ENCODE results near the gene COPA.

COPA gene

DNA sequence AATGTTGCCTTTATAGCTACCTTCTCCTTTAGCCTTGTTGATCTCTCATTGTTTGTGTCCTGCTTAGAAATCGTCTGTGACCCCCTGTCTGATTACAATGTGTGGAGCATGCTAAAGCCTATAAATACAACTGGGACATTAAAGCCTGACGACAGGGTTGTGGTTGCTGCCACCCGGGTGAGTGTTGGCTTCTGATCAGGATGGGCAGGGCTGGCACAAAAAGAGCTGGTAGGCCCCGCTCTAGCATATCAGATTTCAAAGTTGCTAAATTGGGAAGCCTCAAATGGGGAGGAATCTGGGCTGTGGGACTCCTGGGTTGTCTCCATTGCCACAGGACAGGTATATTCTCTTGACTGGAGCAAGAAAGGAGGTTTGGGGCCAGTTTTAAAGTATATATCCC, 8.6 kb upstream of the COPA start:
- TF ChIP-seq, protein P1, sequence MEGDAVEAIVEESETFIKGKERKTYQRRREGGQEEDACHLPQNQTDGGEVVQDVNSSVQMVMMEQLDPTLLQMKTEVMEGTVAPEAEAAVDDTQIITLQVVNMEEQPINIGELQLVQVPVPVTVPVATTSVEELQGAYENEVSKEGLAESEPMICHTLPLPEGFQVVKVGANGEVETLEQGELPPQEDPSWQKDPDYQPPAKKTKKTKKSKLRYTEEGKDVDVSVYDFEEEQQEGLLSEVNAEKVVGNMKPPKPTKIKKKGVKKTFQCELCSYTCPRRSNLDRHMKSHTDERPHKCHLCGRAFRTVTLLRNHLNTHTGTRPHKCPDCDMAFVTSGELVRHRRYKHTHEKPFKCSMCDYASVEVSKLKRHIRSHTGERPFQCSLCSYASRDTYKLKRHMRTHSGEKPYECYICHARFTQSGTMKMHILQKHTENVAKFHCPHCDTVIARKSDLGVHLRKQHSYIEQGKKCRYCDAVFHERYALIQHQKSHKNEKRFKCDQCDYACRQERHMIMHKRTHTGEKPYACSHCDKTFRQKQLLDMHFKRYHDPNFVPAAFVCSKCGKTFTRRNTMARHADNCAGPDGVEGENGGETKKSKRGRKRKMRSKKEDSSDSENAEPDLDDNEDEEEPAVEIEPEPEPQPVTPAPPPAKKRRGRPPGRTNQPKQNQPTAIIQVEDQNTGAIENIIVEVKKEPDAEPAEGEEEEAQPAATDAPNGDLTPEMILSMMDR (conservative IDR thresholded peaks at IDR 0.05) = no peak
- no peak overlapping the region for H3K27ac ChIP-seq

DNA sequence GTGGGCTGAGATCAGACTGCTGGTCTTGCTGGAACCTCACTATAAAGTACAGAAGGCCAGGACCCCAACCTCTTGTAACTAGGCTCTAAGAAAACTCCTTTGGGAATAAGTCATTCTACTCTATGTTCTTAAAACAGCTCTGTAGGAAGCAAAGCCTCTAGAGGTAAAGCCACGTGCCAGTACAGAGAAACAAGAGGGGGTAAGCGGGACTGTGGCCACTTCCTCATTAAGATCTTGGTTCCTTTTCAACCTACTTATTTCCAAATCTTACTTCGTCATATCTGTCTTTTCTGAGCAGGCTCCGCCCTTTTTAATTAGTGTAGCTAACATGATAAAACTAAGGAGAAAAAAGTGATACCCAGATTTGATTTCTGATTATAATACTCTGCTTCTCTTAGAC, 3.9 kb upstream of the COPA start:
- TF ChIP-seq, protein P1 (conservative IDR thresholded peaks at IDR 0.05) = no peak
- no peak overlapping the region for H3K27ac ChIP-seq

DNA sequence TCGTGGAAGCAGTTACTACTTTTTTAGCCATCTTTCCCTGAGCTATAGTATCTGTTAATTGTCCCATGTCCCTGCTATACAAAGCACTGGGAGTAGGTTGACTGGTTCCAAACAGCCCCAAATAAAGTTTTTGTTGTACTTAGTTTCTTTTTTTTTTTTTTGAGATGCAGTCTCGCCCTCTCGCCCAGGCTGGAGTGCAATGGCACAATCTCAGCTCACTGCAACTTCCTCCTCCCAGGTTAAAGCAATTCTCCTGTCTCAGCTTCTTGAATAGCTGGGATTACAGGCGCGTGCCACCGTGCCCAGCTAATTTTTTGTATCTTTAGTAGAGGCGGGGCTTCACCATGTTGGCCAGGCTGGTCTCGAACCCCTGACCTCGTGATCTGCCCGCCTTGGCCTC, 3.4 kb upstream of the COPA start:
- no peak overlapping the region for H3K27ac ChIP-seq
- TF ChIP-seq, protein P1 (conservative IDR thresholded peaks at IDR 0.05) = no peak

DNA sequence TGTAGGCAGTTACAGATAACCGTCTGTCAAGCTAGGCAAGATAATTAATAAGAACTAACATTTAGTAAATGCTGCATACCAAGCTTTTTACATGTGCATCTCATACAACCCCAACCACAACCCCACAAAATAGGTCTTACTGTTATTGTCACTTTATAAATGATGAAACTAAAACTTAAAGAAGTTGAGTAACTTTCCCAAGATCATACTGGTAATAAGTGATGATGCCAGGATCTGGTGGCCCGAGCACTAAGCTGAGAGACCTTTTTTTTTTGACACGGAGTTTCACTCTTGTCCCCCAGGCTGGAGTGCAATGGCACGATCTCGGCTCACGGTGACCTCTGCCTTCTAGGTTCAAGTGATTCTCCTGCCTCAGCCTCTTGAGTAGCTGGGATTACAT, 1.9 kb upstream of the COPA start:
- H3K27ac ChIP-seq = no peak overlapping the region
- TF ChIP-seq, protein P1 (conservative IDR thresholded peaks at IDR 0.05) = no peak

DNA sequence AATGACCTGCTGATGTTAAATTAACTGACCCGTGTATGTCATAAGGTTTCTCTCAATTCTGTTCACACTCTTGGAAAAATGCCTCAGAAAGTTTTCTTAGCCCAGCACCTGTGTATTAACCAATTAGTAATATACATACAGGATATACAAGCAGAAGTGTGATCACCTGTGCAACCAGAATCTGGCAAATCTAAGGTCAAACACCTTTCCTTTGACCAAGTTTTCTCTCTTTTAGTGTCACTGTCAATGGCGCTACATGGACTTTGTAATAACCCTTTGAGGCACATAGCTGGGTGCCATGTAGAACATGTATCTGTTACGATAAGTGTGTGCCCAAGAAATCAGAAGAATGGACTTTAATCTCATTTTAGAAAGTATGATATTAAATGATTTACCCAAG, 1.2 kb upstream of the COPA start:
- H3K27ac ChIP-seq = no peak overlapping the region; the same call in 1 of the 2 replicates
- TF ChIP-seq, protein P1 (conservative IDR thresholded peaks at IDR 0.05) = no peak

DNA sequence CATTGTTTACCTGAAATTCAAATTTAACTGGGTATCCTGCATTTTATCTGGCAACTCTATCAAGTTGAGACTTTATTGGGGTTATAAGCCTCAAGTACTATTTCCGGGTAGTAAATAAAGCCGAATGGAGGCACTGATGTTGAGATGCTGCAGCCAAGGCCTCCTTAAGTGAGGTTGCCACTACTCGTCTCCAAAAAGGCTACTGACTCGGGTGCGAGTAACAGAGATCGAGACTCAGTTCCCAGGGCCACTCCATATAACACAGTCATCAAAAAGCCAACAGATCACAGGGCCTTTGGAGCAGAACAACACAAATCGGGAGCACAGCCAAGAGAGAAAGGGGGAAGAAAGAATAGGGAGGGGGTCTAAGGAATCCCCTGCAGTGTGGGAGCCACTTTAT, 524 bp downstream of the COPA start:
- H3K27ac ChIP-seq = peak overlapping the region; percentile 84

DNA sequence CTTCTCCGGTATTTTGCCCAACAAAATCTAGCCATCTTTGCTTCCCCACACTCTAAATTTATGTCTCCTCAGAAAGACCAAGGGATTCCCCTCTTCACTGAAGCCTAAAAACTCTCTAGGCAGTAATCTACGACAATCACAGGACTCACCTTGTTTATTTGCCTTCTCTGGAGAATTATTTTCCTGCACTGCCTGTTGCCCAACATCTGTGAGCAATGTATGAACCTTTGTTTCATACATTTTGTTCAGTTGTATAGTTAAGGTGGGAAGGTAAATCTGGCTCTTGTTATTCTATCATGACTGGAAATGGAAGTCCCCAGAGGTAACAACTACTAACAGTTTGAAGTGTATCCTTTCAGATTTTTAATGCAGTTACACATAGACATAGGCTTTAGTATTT, 2.2 kb downstream of the COPA start:
- H3K27ac ChIP-seq = no peak overlapping the region
- TF ChIP-seq, protein P1 (conservative IDR thresholded peaks at IDR 0.05) = no peak

More for the DNA sequence above, 524 bp downstream of the COPA start:
- TF ChIP-seq, protein P1 (conservative IDR thresholded peaks at IDR 0.05) = no peak

DNA sequence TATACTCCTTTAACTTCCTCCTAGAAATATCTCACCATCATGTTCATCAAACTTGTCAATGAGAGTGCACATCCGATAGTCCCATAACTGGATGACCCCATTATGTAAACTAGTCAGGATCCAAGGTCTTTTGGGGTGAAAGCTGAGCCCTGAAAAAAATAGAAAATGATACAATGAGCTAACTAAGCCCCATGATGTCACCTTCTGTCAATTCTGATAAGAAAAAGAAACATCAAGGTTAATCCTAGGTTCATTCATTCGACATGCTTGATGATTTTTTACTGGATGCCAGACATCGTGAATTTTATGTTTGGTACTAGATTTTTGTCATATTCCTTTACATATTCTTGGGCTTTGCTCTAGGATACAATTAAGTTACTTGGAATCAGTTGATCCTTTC, 2.9 kb downstream of the COPA start:
- H3K27ac ChIP-seq = no peak overlapping the region
- TF ChIP-seq, protein P1 (conservative IDR thresholded peaks at IDR 0.05) = no peak

Data from VCaP (cell line).